Pancreas (tissue), 10 donors: ENCODE data around the gene SLC41A3. TPM values are rescaled to one million over a fixed set of nuclear protein-coding genes. Genes with fewer than 3 reads are reported as not detected.

Source experiments
- ATAC-seq, 4 donors: fragments of 200-7000 bp; cut with Tn5 transposase; one replicate each; pipeline versions ENCODE4 v1.8.0 to v1.9.1; 2020; ENCODE audit warnings: mild to moderate bottlenecking in 4 of 4, moderate library complexity in 4 of 4
- DNase-seq, 6 donors: peaks; one replicate each; pipeline ENCODE4 v3.0.0-alpha.2; 2020
- FAIRE-seq: peaks from 2 replicates; lab custom pipeline; 2012; peaks lifted over from hg19 to GRCh38; lab: Jason Lieb, UNC
- H3K27ac ChIP-seq, 4 donors: fragments of 200-600 bp; sonication (generic); 1 replicate in 3 of 4; 2 replicates in 1 of 4; pipeline versions ENCODE4 v1.5.0 to v1.8.0; 2020
- H3K27me3 ChIP-seq, 4 donors: fragments of 200-600 bp; one replicate each; pipeline ENCODE4 v1.8.0; 2021
- H3K36me3 ChIP-seq, 3 donors: fragments of 200-600 bp; sonication (generic) in 1 of 3; one replicate each; pipeline versions ENCODE4 v1.5.0 to v1.8.0; 2020 to 2021
- H3K4me1 ChIP-seq, 3 donors: fragments of 200-600 bp; one replicate each; pipeline ENCODE4 v1.8.0; 2021
- H3K4me3 ChIP-seq, 4 donors: fragments of 200-600 bp; sonication (generic) in 2 of 4; one replicate each; pipeline versions ENCODE4 v1.5.0 to v1.8.0; 2020 to 2021
- H3K9me3 ChIP-seq, 4 donors: fragments of 200-600 bp; one replicate each; pipeline ENCODE4 v1.8.0; 2021
- WGBS, 2 donors: extraction: QIAGEN DNeasy Blood & Tissue Kit; methylation state at CpG; one replicate each; pipeline ENCODE4 v1.1.7; 2013; 5-methylcytosine and 5-hydroxymethylcytosine counted together
- intact Hi-C, 3 donors: fragments of 100-400 bp; cut with DNase I; formaldehyde crosslinking; loops; one replicate each; pipeline versions ENCODE4 v1.11.1 to v1.14.2; 2022
- polyA plus RNA-seq, 2 donors: library from polyadenylated mRNA; stranded (reverse); fragments of 200-250 nt; gene quantifications; one replicate each; pipeline ENCODE4 v1.2.3, GENCODE V29; 2013
- total RNA-seq, 6 donors: library from RNA; stranded (reverse); fragmentation: NEBNext Ultra II Directional in 4 of 6; extraction: Animal tissue kit (Norgen Biotek cat#: 25700) in 4 of 6; gene quantifications; one replicate each; pipeline versions ENCODE4 v1.2.1 to v1.2.4, GENCODE V29; 2021 to 2023
- TF ChIP-seq, protein P1 (sequence below), 4 donors: fragments of 200-600 bp; sonication (generic) in 3 of 4; IDR thresholded peaks; one replicate each; pipeline versions ENCODE4 v1.5.0 to v1.8.0; 2021; ENCODE audit warnings: antibody characterized with exemption in 4 of 4
- donor health status: healthy with polysubstance abuse.
- donor health status: DM: no; HTN: no; CAD: no; lungs with moderate emphysema.
- donor health status: DM: no; HTN: no; CAD: no.
- donor health status: control.
- donor health status: control.
- donor health status: Bipolar disorder and iron deficiency.
- donor health status: DM: yes; HTN: yes; CAD: no.
- donor health status: DM: no; HTN: no; CAD: no.
- donor health status: DM: no; HTN: no; CAD: no.
- donor health status: DM: yes; HTN: yes; CAD: no.

SLC41A3 gene
- total and polyA plus RNA-seq, 8 donors: 19.4 to 38.1 (median 31.1) TPM

DNA sequence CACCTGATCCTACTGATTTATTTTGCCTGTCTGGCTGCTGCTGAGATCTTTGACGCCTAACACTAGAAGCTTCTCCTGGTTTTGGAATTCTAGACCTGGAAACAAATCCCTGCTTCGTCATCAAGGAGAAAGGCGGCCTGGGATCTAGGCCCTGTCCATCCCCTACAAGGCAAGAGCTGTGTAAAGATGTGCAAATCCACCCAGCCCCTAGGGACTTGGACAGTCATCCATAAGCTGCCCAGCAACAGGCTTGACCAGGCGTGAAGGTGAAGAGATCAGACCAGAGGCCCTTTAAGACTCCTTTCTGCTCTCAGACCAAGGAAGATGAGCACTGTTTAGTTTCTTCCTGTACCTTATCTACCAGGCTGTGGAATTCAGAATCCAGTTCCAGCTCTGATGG is 32.2 kb downstream of the SLC41A3 start:
- no peak for ATAC-seq
- TF ChIP-seq, protein P1, sequence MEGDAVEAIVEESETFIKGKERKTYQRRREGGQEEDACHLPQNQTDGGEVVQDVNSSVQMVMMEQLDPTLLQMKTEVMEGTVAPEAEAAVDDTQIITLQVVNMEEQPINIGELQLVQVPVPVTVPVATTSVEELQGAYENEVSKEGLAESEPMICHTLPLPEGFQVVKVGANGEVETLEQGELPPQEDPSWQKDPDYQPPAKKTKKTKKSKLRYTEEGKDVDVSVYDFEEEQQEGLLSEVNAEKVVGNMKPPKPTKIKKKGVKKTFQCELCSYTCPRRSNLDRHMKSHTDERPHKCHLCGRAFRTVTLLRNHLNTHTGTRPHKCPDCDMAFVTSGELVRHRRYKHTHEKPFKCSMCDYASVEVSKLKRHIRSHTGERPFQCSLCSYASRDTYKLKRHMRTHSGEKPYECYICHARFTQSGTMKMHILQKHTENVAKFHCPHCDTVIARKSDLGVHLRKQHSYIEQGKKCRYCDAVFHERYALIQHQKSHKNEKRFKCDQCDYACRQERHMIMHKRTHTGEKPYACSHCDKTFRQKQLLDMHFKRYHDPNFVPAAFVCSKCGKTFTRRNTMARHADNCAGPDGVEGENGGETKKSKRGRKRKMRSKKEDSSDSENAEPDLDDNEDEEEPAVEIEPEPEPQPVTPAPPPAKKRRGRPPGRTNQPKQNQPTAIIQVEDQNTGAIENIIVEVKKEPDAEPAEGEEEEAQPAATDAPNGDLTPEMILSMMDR (IDR thresholded peaks at IDR 0.05): no peak
- FAIRE-seq: no peak
- DNase-seq: no peak
- Histone ChIP-seq H3K9me3 (no peaks in the 10 kb centered on the region), H3K4me1 (no peaks in the 10 kb centered on the region), H3K36me3 (no peaks in the 10 kb centered on the region), H3K27ac (no peak overlapping the region), H3K27me3 (no peaks in the 10 kb centered on the region), H3K4me3 (no peak overlapping the region)
- intact Hi-C loops: no loop called here
- WGBS, 2 donors: 96% methylated on average over 4 of the region's 4 CpGs

DNA sequence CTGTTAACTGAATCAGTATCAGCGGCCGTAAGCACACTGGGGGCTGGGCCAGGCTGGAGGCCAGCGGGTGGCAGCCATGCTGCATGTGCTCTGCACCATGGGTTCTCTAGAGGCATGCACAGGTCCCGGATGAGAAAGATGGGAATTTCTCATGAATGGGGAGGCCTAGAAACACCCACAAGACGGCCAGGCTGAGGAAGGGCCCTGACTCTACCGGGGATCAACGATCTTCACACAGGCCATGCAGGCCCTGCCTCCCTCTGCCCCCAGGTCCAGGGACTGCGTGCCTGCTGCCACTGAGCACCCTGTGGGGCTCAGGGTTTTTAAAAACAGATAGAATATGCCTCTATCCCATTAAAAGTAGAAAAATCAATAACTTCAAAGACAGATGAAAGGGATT is 32.7 kb downstream of the SLC41A3 start:
- H3K36me3 ChIP-seq: no peaks in the 10 kb centered on the region
- TF ChIP-seq, protein P1 (IDR thresholded peaks at IDR 0.05): no peak
- FAIRE-seq (no peak), DNase-seq (no peak), ATAC-seq (no peak)
- no peaks in the 10 kb centered on the region for H3K27me3 ChIP-seq
- H3K9me3 ChIP-seq: no peaks in the 10 kb centered on the region
- no peak overlapping the region for H3K4me3 ChIP-seq
- 79 to 89% methylated on average over 8 of the region's 8 CpGs for WGBS, 2 donors
- no peaks in the 10 kb centered on the region for H3K4me1 ChIP-seq
- H3K27ac ChIP-seq: no peak overlapping the region
- intact Hi-C loops: no loop called here

DNA sequence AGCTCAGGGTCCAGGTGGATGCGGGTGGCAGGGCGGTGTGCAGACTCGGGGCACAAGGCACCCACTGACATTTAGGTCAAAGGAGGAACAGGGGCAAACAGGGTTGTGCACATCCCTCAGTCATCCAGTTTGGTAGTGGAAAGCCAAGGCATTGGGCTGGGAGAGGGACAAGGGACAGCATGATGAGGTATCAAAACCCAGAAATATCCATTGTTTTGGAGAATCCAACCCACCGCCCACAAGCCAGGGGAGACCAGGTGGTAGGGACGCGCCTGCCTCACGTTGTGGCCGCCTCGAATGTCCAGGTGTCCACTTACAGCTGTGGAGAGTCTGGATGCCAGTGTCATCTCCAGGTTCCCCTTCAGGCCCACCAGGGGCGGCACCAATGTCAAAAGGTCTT is 33.3 kb downstream of the SLC41A3 start:
- FAIRE-seq (no peak), ATAC-seq (no peak), DNase-seq (no peak)
- no peaks in the 10 kb centered on the region for H3K9me3 ChIP-seq
- H3K36me3 ChIP-seq: no peaks in the 10 kb centered on the region
- TF ChIP-seq, protein P1 (IDR thresholded peaks at IDR 0.05): no peak
- H3K4me3 ChIP-seq: no peak overlapping the region
- no peaks in the 10 kb centered on the region for H3K27me3 ChIP-seq
- intact Hi-C loops: no loop called here
- H3K4me1 ChIP-seq: no peaks in the 10 kb centered on the region
- H3K27ac ChIP-seq: no peak overlapping the region
- WGBS, 2 donors: 93 to 97% methylated on average over 10 of the region's 10 CpGs

DNA sequence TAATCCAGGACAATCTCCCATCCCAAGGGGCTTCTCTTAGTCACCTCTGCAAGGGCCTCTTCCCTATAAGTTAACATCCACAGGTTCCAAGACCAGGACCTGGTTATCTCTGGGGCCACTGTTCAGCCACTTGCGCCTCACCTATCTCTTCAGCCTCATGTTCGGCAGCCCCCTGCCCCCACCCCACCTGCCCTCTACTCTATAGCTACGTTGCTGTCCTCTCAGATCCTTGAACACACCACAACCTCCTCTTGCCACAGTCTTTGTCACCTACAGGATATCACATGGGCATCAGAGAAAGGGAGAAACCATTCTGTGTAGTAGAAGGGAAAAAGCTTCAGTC is 33.9 kb downstream of the SLC41A3 start:
- Histone ChIP-seq H3K27me3 (no peaks in the 10 kb centered on the region), H3K4me3 (no peak overlapping the region), H3K4me1 (no peaks in the 10 kb centered on the region), H3K9me3 (no peaks in the 10 kb centered on the region), H3K36me3 (no peaks in the 10 kb centered on the region), H3K27ac (no peak overlapping the region)
- 87 to 91% methylated on average over 3 of the region's 3 CpGs for WGBS, 2 donors
- FAIRE-seq (no peak), DNase-seq (no peak), ATAC-seq (no peak)
- TF ChIP-seq, protein P1 (IDR thresholded peaks at IDR 0.05): no peak
- intact Hi-C loops: no loop called here

DNA sequence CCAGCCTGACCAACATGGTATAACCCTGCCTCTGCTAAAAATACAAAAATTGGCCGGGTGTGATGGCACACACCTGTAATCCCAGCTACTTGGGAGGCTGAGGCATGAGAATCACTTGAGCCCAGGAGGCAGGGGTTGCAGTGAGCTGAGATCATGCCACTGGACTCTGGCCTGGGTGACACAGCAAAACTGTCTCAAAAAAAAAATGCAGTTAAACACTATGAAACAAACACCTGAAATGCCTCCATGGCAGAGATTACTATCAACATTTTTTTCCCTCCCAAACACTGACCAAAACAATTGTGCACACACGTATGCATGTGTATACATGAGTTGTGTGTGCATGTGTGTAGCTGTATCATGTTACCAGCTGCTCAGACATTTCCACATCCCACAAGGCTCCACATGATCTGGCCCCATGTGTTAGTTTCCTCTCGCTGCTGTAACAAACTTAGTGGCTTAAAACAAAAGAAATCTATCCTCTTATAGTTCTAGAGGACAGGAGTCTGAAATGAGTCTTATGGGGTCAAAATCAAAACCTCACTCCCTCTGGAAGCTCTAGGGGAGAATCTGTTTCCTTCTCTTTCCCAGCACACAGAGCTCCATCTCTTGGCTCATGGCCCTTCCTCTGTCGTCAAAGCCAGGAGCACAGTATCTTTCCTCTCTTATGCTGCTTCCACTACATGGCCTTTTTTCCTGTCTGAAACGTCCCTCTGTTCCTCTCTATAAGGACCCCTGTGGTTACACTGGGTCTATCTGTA is 34.5 kb downstream of the SLC41A3 start:
- Histone ChIP-seq H3K27me3 (no peaks in the 10 kb centered on the region), H3K27ac (no peak overlapping the region), H3K4me3 (no peak overlapping the region), H3K4me1 (no peaks in the 10 kb centered on the region), H3K9me3 (no peaks in the 10 kb centered on the region), H3K36me3 (no peaks in the 10 kb centered on the region)
- DNase-seq: no peak
- no peak for ATAC-seq
- TF ChIP-seq, protein P1 (IDR thresholded peaks at IDR 0.05): no peak
- FAIRE-seq: no peak
- WGBS, 2 donors: 78 to 85% methylated on average over 5 of the region's 5 CpGs
- intact Hi-C loops: no loop called here
